ENCODE measurements around the gene ABCB1. TPM values are rescaled to one million over a fixed set of nuclear protein-coding genes. Genes with fewer than 3 reads are reported as not detected.

Gene ABCB1
- total RNA-seq, 1 experiment from 2014 or later = not detected

DNA sequence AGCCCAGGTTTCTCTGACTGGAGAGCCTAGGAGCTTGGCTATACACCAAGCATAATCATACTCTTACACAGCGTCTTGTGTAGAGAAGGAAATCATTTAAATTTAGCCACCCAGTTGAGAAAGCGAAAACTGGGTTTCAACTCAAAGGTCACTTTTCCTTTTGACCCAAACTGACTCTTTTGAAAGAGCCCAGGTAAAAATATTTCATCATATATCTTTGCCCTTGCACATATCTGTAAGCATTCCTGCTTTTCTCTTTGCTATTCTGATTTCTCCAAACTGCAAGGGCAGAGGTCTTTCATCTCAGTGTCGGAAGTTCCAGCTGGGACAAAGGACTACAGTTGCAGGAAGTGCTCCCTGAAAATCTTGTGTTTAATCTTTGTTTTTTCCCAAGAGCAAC lies 103.2 kb downstream of the ABCB1 start:
- Histone ChIP-seq H3K9me3 (ENCODE audit: low read length) (no peaks in the 10 kb centered on the region), H3K9ac (ENCODE audit: low read length) (no peak overlapping the region), H4K20me1 (ENCODE audit: low read length) (no peaks in the 10 kb centered on the region), H3K79me2 (ENCODE audit: low read length) (no peaks in the 10 kb centered on the region), H3K27ac (ENCODE audit: low read length) (no peak overlapping the region), H3K4me1 (ENCODE audit: insufficient read depth, low read length) (no peaks in the 10 kb centered on the region), H3K4me2 (ENCODE audit: low read length) (no peak overlapping the region), H3K36me3 (ENCODE audit: low read depth, low read length) (no peaks in the 10 kb centered on the region), H3K27me3 (ENCODE audit: low read length) (no peaks in the 10 kb centered on the region; the same call in 1 of the 2 replicates), H2AFZ (ENCODE audit: low read length) (no peak overlapping the region), H3K4me3 (ENCODE audit: low read length) (no peak overlapping the region), H3F3A (ENCODE audit: low read length, unreplicated experiment) (no peaks in the 10 kb centered on the region), H3K9me2 (replicated peaks; ENCODE audit: low read length) (no peaks in the 10 kb centered on the region)
- no TSS peak for BruUV-seq (replicated peaks)
- TF ChIP-seq, protein P1, sequence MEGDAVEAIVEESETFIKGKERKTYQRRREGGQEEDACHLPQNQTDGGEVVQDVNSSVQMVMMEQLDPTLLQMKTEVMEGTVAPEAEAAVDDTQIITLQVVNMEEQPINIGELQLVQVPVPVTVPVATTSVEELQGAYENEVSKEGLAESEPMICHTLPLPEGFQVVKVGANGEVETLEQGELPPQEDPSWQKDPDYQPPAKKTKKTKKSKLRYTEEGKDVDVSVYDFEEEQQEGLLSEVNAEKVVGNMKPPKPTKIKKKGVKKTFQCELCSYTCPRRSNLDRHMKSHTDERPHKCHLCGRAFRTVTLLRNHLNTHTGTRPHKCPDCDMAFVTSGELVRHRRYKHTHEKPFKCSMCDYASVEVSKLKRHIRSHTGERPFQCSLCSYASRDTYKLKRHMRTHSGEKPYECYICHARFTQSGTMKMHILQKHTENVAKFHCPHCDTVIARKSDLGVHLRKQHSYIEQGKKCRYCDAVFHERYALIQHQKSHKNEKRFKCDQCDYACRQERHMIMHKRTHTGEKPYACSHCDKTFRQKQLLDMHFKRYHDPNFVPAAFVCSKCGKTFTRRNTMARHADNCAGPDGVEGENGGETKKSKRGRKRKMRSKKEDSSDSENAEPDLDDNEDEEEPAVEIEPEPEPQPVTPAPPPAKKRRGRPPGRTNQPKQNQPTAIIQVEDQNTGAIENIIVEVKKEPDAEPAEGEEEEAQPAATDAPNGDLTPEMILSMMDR (conservative IDR thresholded peaks at IDR 0.05; ENCODE audit: low read depth, low read length) = no peak
- TF ChIP-seq EZH2phosphoT487 (IDR thresholded peaks at IDR 0.05; ENCODE audit: borderline replicate concordance, low read length) (no peak), EZH2 (IDR thresholded peaks at IDR 0.05; ENCODE audit: low read length, unreplicated experiment) (no peak)
- DNase-seq = no peak
- ATAC-seq = no peak
- ChIA-PET POLR2A (ENCODE audit: unreplicated experiment) (no interaction called here), CTCF (no interaction called here)
- intact Hi-C loops (cut with micrococcal nuclease) = no loop called here

GRCh38 chr7:87495366-87495765 lies 105.3 kb downstream of the ABCB1 start:
- Histone ChIP-seq H4K20me1 (ENCODE audit: low read length) (no peaks in the 10 kb centered on the region), H3K27me3 (ENCODE audit: low read length) (no peaks in the 10 kb centered on the region), H3K79me2 (ENCODE audit: low read length) (no peaks in the 10 kb centered on the region), H3K4me1 (ENCODE audit: insufficient read depth, low read length) (no peaks in the 10 kb centered on the region), H3K9ac (ENCODE audit: low read length) (no peak overlapping the region), H3K9me2 (replicated peaks; ENCODE audit: low read length) (no peaks in the 10 kb centered on the region), H3K9me3 (ENCODE audit: low read length) (no peaks in the 10 kb centered on the region), H3K4me2 (ENCODE audit: low read length) (no peak overlapping the region), H3K36me3 (ENCODE audit: low read depth, low read length) (no peaks in the 10 kb centered on the region), H3K4me3 (ENCODE audit: low read length) (no peak overlapping the region), H3K27ac (ENCODE audit: low read length) (no peak overlapping the region), H3F3A (ENCODE audit: low read length, unreplicated experiment) (no peaks in the 10 kb centered on the region), H2AFZ (ENCODE audit: low read length) (no peak overlapping the region)
- no peak for TF ChIP-seq EZH2 (IDR thresholded peaks at IDR 0.05; ENCODE audit: low read length, unreplicated experiment)
- TF ChIP-seq EZH2phosphoT487 (IDR thresholded peaks at IDR 0.05; ENCODE audit: borderline replicate concordance, low read length) = no peak
- TF ChIP-seq, protein P1 (conservative IDR thresholded peaks at IDR 0.05; ENCODE audit: low read depth, low read length) = no peak
- CTCF ChIA-PET = interaction anchor here (0.5 kb wide), 1 partner anchor 11 kb away, joined by 4 read pairs; no protein-coding TSS in a partner anchor
- no TSS peak for BruUV-seq (replicated peaks)
- intact Hi-C loops (cut with micrococcal nuclease) = no loop called here
- no peak for DNase-seq
- no peak for ATAC-seq
- POLR2A ChIA-PET (ENCODE audit: unreplicated experiment) = no interaction called here

GRCh38 chr7:87494454-87494853 lies 106.2 kb downstream of the ABCB1 start:
- TF ChIP-seq, protein P1 (conservative IDR thresholded peaks at IDR 0.05; ENCODE audit: low read depth, low read length) = no peak
- Histone ChIP-seq H3K4me1 (ENCODE audit: insufficient read depth, low read length) (no peaks in the 10 kb centered on the region), H3K4me3 (ENCODE audit: low read length) (no peak overlapping the region)

More at GRCh38 chr7:87494454-87494853, 106.2 kb downstream of the ABCB1 start:
- Histone ChIP-seq H3K9me3 (ENCODE audit: low read length) (no peaks in the 10 kb centered on the region), H3K27ac (ENCODE audit: low read length) (no peak overlapping the region), H3K79me2 (ENCODE audit: low read length) (no peaks in the 10 kb centered on the region), H4K20me1 (ENCODE audit: low read length) (no peaks in the 10 kb centered on the region), H3K36me3 (ENCODE audit: low read depth, low read length) (no peaks in the 10 kb centered on the region), H3K9me2 (replicated peaks; ENCODE audit: low read length) (no peaks in the 10 kb centered on the region), H3K9ac (ENCODE audit: low read length) (no peak overlapping the region), H3K27me3 (ENCODE audit: low read length) (no peaks in the 10 kb centered on the region), H2AFZ (ENCODE audit: low read length) (no peak overlapping the region), H3F3A (ENCODE audit: low read length, unreplicated experiment) (no peaks in the 10 kb centered on the region), H3K4me2 (ENCODE audit: low read length) (no peak overlapping the region)
- CTCF ChIA-PET = no interaction called here
- intact Hi-C loops (cut with micrococcal nuclease) = no loop called here
- no peak for ATAC-seq
- DNase-seq = no peak
- POLR2A ChIA-PET (ENCODE audit: unreplicated experiment) = no interaction called here
- no TSS peak for BruUV-seq (replicated peaks)

All from PC-3 (cell line).